Measurements from ENCODE around the gene FYCO1.

GRCh38 chr3:45872569-45872968, 123.1 kb downstream of the FYCO1 start:
- no peak for TF ChIP-seq GATA2 (IDR thresholded peaks at IDR 0.05; ENCODE audit: low read depth, low read length)
- TF ChIP-seq GATA3 (IDR thresholded peaks at IDR 0.05; ENCODE audit: low read depth, low read length): no peak
